IMR-90 (cell line): ENCODE results near the gene ERVFRD-1. TPM values are rescaled to one million over a fixed set of nuclear protein-coding genes. Genes with fewer than 3 reads are reported as not detected.

Source experiments
- ATAC-seq: fragments of 200-7000 bp; cut with Tn5 transposase; 2 replicates; pipeline ENCODE4 v1.9.1; 2020; ENCODE audit warnings: low read depth, mild to moderate bottlenecking, moderate library complexity
- BruUV-seq: library from RNA; stranded (reverse); fragments of 400-500 nt; replicated peaks from 2 replicates; lab custom pipeline; 2021; lab: Mats Ljungman, UMichigan
- CTCF ChIA-PET: fragments of 300-600 bp; formaldehyde crosslinking; extraction: SDS; loops from one replicate; lab custom pipeline; 2021; ENCODE audit warnings: antibody characterized with exemption; lab: Yijun Ruan, JAX
- POLR2A ChIA-PET: fragments of 300-600 bp; sonication (Branson Sonifier 250); formaldehyde crosslinking; loops from one replicate; lab custom pipeline; 2022; ENCODE audit warnings: antibody characterized with exemption; ENCODE audit not compliant: unreplicated experiment; lab: Charles Lee
- DNase-seq: peaks from one replicate; pipeline ENCODE4 v3.0.0; 2013
- H2AFZ ChIP-seq: replicated peaks from 2 replicates; pipeline ENCODE3; 2013; ENCODE audit warnings: low read length, mild to moderate bottlenecking; ENCODE audit not compliant: poor library complexity
- H2AK5ac ChIP-seq: 2 replicates; pipeline ENCODE4 v1.6.1; 2013; ENCODE audit warnings: low read depth, low read length, inconsistent platforms
- H2AK9ac ChIP-seq: replicated peaks from 2 replicates; pipeline ENCODE3; 2013; ENCODE audit warnings: mild to moderate bottlenecking, low read depth, low read length, moderate library complexity; ENCODE audit not compliant: poor library complexity
- H2BK120ac ChIP-seq: 2 replicates; pipeline ENCODE4 v1.6.1; 2013; ENCODE audit warnings: low read depth, low read length, inconsistent platforms
- H2BK15ac ChIP-seq: 3 replicates; pipeline ENCODE4 v1.6.1; 2013; ENCODE audit warnings: low read depth, low read length, inconsistent platforms
- H2BK20ac ChIP-seq: 2 replicates; pipeline ENCODE4 v1.6.1; 2013; ENCODE audit warnings: low read depth, mild to moderate bottlenecking, inconsistent platforms, low read length, moderate library complexity
- H2BK5ac ChIP-seq: 2 replicates; pipeline ENCODE4 v1.6.1; 2013; ENCODE audit warnings: mild to moderate bottlenecking, low read depth, low read length, inconsistent platforms; ENCODE audit not compliant: poor library complexity, severe bottlenecking
- H3K14ac ChIP-seq: replicated peaks from 2 replicates; pipeline ENCODE4 v1.6.1; 2013; ENCODE audit warnings: low read depth, low read length, inconsistent platforms
- H3K18ac ChIP-seq: 2 replicates; pipeline ENCODE4 v1.6.1; 2013; ENCODE audit warnings: low read depth, low read length, control low read depth
- H3K23ac ChIP-seq: 2 replicates; pipeline ENCODE4 v1.6.1; 2013; ENCODE audit warnings: low read depth, low read length, inconsistent platforms
- H3K27ac ChIP-seq: 2 replicates; pipeline ENCODE4 v1.5.1; 2013; ENCODE audit warnings: mild to moderate bottlenecking, control low read depth, low read length; ENCODE audit not compliant: insufficient read depth
- H3K27me3 ChIP-seq: 2 replicates; pipeline ENCODE4 v1.6.1; 2013; ENCODE audit warnings: low read length; ENCODE audit not compliant: control insufficient read depth, insufficient read depth
- H3K36me3 ChIP-seq: 2 replicates; pipeline ENCODE4 v1.6.1; 2013; ENCODE audit warnings: low read length, mixed read lengths; ENCODE audit not compliant: control insufficient read depth, insufficient read depth
- H3K4ac ChIP-seq: 2 replicates; pipeline ENCODE4 v1.6.1; 2013; ENCODE audit warnings: low read depth, low read length, inconsistent platforms
- H3K4me1 ChIP-seq: 2 replicates; pipeline ENCODE4 v1.6.1; 2013; ENCODE audit warnings: low read length, mixed read lengths; ENCODE audit not compliant: control insufficient read depth, insufficient read depth
- H3K4me2 ChIP-seq: 2 replicates; pipeline ENCODE4 v1.6.1; 2013; ENCODE audit warnings: low read depth, mild to moderate bottlenecking, control low read depth, low read length, moderate library complexity
- H3K4me3 ChIP-seq: 2 replicates; pipeline ENCODE4 v1.5.1; 2013; ENCODE audit warnings: low read depth, mild to moderate bottlenecking, control low read depth, low read length, moderate library complexity; ENCODE audit not compliant: insufficient read depth
- H3K56ac ChIP-seq: 2 replicates; pipeline ENCODE4 v1.6.1; 2013; ENCODE audit warnings: low read length, inconsistent platforms; ENCODE audit not compliant: insufficient read depth; ENCODE audit errors: extremely low read depth
- H3K79me1 ChIP-seq, 2 experiments: 2 replicates each; pipeline ENCODE4 v1.6.1; 2013; ENCODE audit warnings: low read length in 2 of 2, inconsistent platforms in 1 of 2, low read depth in 1 of 2
- H3K9ac ChIP-seq: 2 replicates; pipeline ENCODE4 v1.6.1; 2013; ENCODE audit warnings: low read depth, low read length, control low read depth
- H3K9me1 ChIP-seq: 2 replicates; pipeline ENCODE4 v1.6.1; 2013; ENCODE audit warnings: low read length, inconsistent platforms; ENCODE audit not compliant: insufficient read depth
- H3K9me3 ChIP-seq: 2 replicates; pipeline ENCODE4 v1.6.1; 2013; ENCODE audit warnings: low read length; ENCODE audit not compliant: control insufficient read depth, insufficient read depth
- H4K20me1 ChIP-seq: 2 replicates; pipeline ENCODE4 v1.6.1; 2013; ENCODE audit warnings: low read length, inconsistent platforms; ENCODE audit not compliant: insufficient read depth
- H4K5ac ChIP-seq: 2 replicates; pipeline ENCODE4 v1.6.1; 2013; ENCODE audit warnings: mild to moderate bottlenecking, low read depth, low read length, control low read depth
- H4K8ac ChIP-seq, 2 experiments: 2 replicates each; pipeline ENCODE4 v1.6.1; 2013; ENCODE audit warnings: low read depth in 2 of 2, low read length in 2 of 2, control low read depth in 1 of 2, inconsistent platforms in 1 of 2
- H4K91ac ChIP-seq: 2 replicates; pipeline ENCODE4 v1.6.1; 2013; ENCODE audit warnings: low read depth, low read length, inconsistent platforms; ENCODE audit not compliant: insufficient read depth
- BHLHE40 ChIP-seq: fragments of 150-350 bp; IDR thresholded peaks from 2 replicates; pipeline ENCODE4 v1.6.1; 2016; ENCODE audit warnings: mild to moderate bottlenecking, low read depth, low read length
- CEBPB ChIP-seq: IDR thresholded peaks from 2 replicates; pipeline ENCODE4 v1.6.1; 2012; ENCODE audit warnings: low read depth, low read length, improper control_type of control experiment
- CHD1 ChIP-seq: IDR thresholded peaks from 2 replicates; pipeline ENCODE4 v1.6.1; 2012; ENCODE audit warnings: low read depth, low read length, improper control_type of control experiment
- FOS ChIP-seq: fragments of 150-350 bp; IDR thresholded peaks from 2 replicates; pipeline ENCODE4 v1.6.1; 2016; ENCODE audit warnings: low read depth, low read length
- MAFK ChIP-seq: IDR thresholded peaks from 2 replicates; pipeline ENCODE4 v1.6.1; 2012; ENCODE audit warnings: low read depth, low read length, improper control_type of control experiment
- MXI1 ChIP-seq: IDR thresholded peaks from 2 replicates; pipeline ENCODE4 v1.6.1; 2012; ENCODE audit warnings: low read depth, mild to moderate bottlenecking, low read length, moderate library complexity, borderline replicate concordance
- NFE2L2 ChIP-seq: fragments of 150-350 bp; IDR thresholded peaks from 2 replicates; pipeline ENCODE4 v1.6.1; 2016; ENCODE audit warnings: low read depth, mild to moderate bottlenecking, low read length
- POLR2A ChIP-seq: IDR thresholded peaks from 2 replicates; pipeline ENCODE4 v1.6.1; 2012; ENCODE audit warnings: mild to moderate bottlenecking, low read depth, low read length
- RAD21 ChIP-seq: IDR thresholded peaks from 2 replicates; pipeline ENCODE4 v1.6.1; 2012; ENCODE audit warnings: low read length, improper control_type of control experiment
- RCOR1 ChIP-seq: IDR thresholded peaks from 2 replicates; pipeline ENCODE4 v1.6.1; 2012; ENCODE audit warnings: mild to moderate bottlenecking, low read length, improper control_type of control experiment; ENCODE audit not compliant: insufficient replicate concordance
- RFX5 ChIP-seq: IDR thresholded peaks from 2 replicates; pipeline ENCODE4 v1.8.0; 2012; ENCODE audit warnings: low read depth, mild to moderate bottlenecking, low read length, moderate library complexity
- SMC3 ChIP-seq: fragments of 150-350 bp; IDR thresholded peaks from 2 replicates; pipeline ENCODE4 v1.6.1; 2016; ENCODE audit warnings: low read depth, mild to moderate bottlenecking, antibody characterized with exemption, low read length, moderate library complexity
- WGBS, 2 experiments: methylation state at CpG; one replicate each; pipeline versions ENCODE4 v1.1.5 to v1.1.7; 2013; ENCODE audit warnings: missing lambda C conversion rate in 2 of 2; ENCODE audit not compliant: insufficient read length in 1 of 2; ENCODE audit errors: extremely low coverage in 2 of 2; 5-methylcytosine and 5-hydroxymethylcytosine counted together
- dilution Hi-C: fragments of 300-500 bp; cut with HindIII; formaldehyde crosslinking; loops from one replicate; pipeline ENCODE4 v1.14.3; 2018; ENCODE audit warnings: low sequenced_read_pairs; ENCODE audit not compliant: unreplicated experiment
- in situ Hi-C: fragments of 300-500 bp; cut with MboI; formaldehyde crosslinking; loops from 3 replicates; pipeline ENCODE4 v1.14.3; 2019; ENCODE audit warnings: low sequenced_read_pairs, inconsistent platforms, mixed read lengths
- intact Hi-C: fragments of 100-400 bp; cut with micrococcal nuclease; formaldehyde crosslinking; loops from 2 replicates; pipeline ENCODE4 v1.10.0; 2022
- polyA plus RNA-seq, 3 experiments: library from polyadenylated mRNA; depleted of rRNA; stranded (reverse); fragments of >200 nt; gene quantifications; 2 replicates each; pipeline ENCODE4 v1.2.3, GENCODE V29; 2012; ENCODE audit warnings: low replicate concordance in 1 of 3
- total RNA-seq: library from RNA; depleted of rRNA; stranded (reverse); fragments of >200 nt; gene quantifications from 2 replicates; pipeline ENCODE4 v1.2.3, GENCODE V29; 2012
- TF ChIP-seq, protein P1 (sequence below): conservative IDR thresholded peaks from 2 replicates; pipeline ENCODE4 v1.5.1; 2012; ENCODE audit warnings: mild to moderate bottlenecking, low read depth, low read length, improper control_type of control experiment
- TF ChIP-seq, protein P2 (sequence below): fragments of 150-350 bp; IDR thresholded peaks from 2 replicates; pipeline ENCODE4 v1.6.1; 2016; ENCODE audit warnings: low read depth, mild to moderate bottlenecking, low read length, moderate library complexity, borderline replicate concordance

ERVFRD-1 gene
- total and polyA plus RNA-seq, 2 of the 4 experiments (the other 2 are of a cell fraction) = not detected

DNA sequence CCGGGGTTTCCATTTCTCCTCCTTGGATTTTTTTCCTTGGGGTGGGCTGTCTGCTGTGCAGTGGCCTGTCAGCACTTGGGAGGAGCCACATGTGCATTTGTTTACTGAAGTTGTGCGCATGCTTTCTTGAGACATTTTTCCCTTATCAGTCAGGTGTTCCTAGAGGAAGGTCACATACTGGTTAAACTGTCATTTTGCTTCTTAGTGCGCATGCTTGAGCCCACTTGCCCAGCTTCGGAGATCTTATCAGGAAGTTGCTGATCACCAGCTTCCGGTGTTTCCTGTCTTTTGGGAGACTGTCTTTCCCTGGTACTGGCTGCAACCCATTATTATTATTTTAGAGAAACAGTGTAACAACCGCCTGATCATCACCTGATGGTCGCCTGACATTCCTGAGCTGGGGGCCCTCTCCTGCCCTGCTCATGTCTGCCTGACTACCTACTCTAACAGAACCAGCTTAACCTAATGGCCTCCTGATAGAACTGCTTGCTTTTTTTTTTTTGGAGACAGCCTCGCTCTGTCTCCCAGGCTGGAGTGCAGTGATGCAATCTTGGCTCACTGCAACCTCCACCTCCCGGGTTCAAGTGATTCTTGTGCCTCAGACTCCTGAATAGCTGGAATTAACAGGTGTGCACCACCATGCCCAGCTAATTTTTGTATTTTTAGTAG is 378 bp upstream of the ERVFRD-1 start:
- ATAC-seq = no peak
- Histone ChIP-seq H2AK5ac (no peak overlapping the region), H4K5ac (no peak overlapping the region), H2BK20ac (no peak overlapping the region), H2AFZ (no peak overlapping the region), H3K9me3 (no peaks in the 10 kb centered on the region), H3K27ac (no peak overlapping the region), H3K14ac (no peak overlapping the region), H3K56ac (no peak overlapping the region), H3K9me1 (peaks cover 23% of the 10 kb centered on the region), H2AK9ac (no peak overlapping the region), H2BK120ac (no peak overlapping the region), H3K18ac (no peak overlapping the region), H3K79me1 (peaks cover 46 to 70% of the 10 kb centered on the region in 2 experiments), H3K9ac (no peak overlapping the region), H3K23ac (no peak overlapping the region), H3K4me2 (no peak overlapping the region), H3K4me1 (peaks cover 6% of the 10 kb centered on the region; the same call in 1 of the 2 replicates), H2BK5ac (no peak overlapping the region), H3K36me3 (no peaks in the 10 kb centered on the region), H4K20me1 (peaks cover 68% of the 10 kb centered on the region), H3K27me3 (no peaks in the 10 kb centered on the region), H3K4ac (no peak overlapping the region), H4K91ac (no peak overlapping the region), H2BK15ac (no peak overlapping the region), H3K4me3 (no peak overlapping the region), H4K8ac (no peak overlapping the region)
- TF ChIP-seq BHLHE40 (no peak), MAFK (no peak), RCOR1 (no peak), RAD21 (no peak), NFE2L2 (no peak), RFX5 (no peak), SMC3 (no peak), MXI1 (no peak), CEBPB (no peak), POLR2A (no peak), CHD1 (no peak), FOS (no peak)
- TF ChIP-seq, protein P1, sequence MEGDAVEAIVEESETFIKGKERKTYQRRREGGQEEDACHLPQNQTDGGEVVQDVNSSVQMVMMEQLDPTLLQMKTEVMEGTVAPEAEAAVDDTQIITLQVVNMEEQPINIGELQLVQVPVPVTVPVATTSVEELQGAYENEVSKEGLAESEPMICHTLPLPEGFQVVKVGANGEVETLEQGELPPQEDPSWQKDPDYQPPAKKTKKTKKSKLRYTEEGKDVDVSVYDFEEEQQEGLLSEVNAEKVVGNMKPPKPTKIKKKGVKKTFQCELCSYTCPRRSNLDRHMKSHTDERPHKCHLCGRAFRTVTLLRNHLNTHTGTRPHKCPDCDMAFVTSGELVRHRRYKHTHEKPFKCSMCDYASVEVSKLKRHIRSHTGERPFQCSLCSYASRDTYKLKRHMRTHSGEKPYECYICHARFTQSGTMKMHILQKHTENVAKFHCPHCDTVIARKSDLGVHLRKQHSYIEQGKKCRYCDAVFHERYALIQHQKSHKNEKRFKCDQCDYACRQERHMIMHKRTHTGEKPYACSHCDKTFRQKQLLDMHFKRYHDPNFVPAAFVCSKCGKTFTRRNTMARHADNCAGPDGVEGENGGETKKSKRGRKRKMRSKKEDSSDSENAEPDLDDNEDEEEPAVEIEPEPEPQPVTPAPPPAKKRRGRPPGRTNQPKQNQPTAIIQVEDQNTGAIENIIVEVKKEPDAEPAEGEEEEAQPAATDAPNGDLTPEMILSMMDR = no peak
- TF ChIP-seq, protein P2, sequence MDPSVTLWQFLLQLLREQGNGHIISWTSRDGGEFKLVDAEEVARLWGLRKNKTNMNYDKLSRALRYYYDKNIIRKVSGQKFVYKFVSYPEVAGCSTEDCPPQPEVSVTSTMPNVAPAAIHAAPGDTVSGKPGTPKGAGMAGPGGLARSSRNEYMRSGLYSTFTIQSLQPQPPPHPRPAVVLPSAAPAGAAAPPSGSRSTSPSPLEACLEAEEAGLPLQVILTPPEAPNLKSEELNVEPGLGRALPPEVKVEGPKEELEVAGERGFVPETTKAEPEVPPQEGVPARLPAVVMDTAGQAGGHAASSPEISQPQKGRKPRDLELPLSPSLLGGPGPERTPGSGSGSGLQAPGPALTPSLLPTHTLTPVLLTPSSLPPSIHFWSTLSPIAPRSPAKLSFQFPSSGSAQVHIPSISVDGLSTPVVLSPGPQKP = no peak
- POLR2A ChIA-PET = no interaction called here
- WGBS, 2 experiments = 72% methylated on average over 4 of the region's 9 CpGs; no CpG with 5 or more reads in 1 of the 2 experiments
- intact Hi-C loops = no loop called here
- no TSS peak for BruUV-seq
- CTCF ChIA-PET = interaction anchor here (0.6 kb wide), 1 partner anchor 40 kb away, joined by 4 read pairs; no protein-coding TSS in a partner anchor
- dilution Hi-C loops = no loop called here
- in situ Hi-C loops = no loop called here
- DNase-seq = no peak
